Measurements from ENCODE around the gene RBM4B. TPM values are rescaled to one million over a fixed set of nuclear protein-coding genes. Genes with fewer than 3 reads are reported as not detected.

RBM4B gene
- total and polyA plus RNA-seq, 7 experiments from 2014 or later: 9.8 to 27.2 (median 19.7) TPM

DNA sequence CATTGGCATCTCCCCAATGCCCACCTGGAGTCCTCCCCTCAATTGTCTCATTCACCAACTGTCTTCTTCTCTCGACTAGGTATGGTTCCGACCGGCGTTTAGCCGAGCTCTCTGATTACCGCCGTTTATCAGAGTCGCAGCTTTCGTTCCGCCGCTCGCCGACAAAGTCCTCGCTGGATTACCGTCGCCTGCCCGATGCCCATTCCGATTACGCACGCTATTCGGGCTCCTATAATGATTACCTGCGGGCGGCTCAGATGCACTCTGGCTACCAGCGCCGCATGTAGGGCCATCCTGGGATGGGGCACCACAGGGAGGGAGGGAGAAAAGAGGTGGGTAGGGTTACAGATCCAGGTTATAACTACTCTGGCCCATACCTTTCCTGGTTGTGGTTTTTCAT is 51.3 kb downstream of the RBM4B start:
- ATAC-seq: no peak
- no peak for DNase-seq
- Histone ChIP-seq H3K4me3 (ENCODE audit: low read length) (no peak overlapping the region), H3K36me3 (ENCODE audit: control insufficient read depth in 2 of 3, insufficient read depth in 3 of 3, low read length in 3 of 3) (peaks cover 36 to 74% (median 38%) of the 10 kb centered on the region in 3 experiments), H3K27me3 (ENCODE audit: control insufficient read depth in 2 of 2, insufficient read depth in 2 of 2, low read length in 2 of 2) (no peaks in the 10 kb centered on the region), H3K4me1 (ENCODE audit: control insufficient read depth in 2 of 2, insufficient read depth in 2 of 2, low read length in 2 of 2) (peaks cover 19 to 29% of the 10 kb centered on the region in 2 donors), H3K9me3 (ENCODE audit: control insufficient read depth in 2 of 3, low read length in 3 of 3) (no peaks in the 10 kb centered on the region), H3K27ac (ENCODE audit: low read depth, low read length) (no peak overlapping the region)
- Mint-ChIP-seq H3K9me3 (peaks cover 0 to 4% (median 0%) of the 10 kb centered on the region in 11 donors), H3K4me1 (peaks cover 45 to 77% (median 62%) of the 10 kb centered on the region in 7 donors), H3K36me3 (peaks cover 0 to 62% (median 33%) of the 10 kb centered on the region in 5 donors), H3K4me3 (no peak overlapping the region), H3K27me3 (no peaks in the 10 kb centered on the region), H3K27ac (peak overlapping the region in 3 of 9 donors; percentile 20 to 56 (median 54))
- intact Hi-C loops (cut with micrococcal nuclease): no loop called here
- CTCF ChIA-PET: no interaction called here
- POLR2A ChIA-PET: interaction anchor here (0.9 to 12.0 kb wide), 4 partner anchors 9 to 28 kb away, joined by 3 to 376 read pairs (median 8); partner anchors contain the start of genes RBM14 and RBM4

DNA sequence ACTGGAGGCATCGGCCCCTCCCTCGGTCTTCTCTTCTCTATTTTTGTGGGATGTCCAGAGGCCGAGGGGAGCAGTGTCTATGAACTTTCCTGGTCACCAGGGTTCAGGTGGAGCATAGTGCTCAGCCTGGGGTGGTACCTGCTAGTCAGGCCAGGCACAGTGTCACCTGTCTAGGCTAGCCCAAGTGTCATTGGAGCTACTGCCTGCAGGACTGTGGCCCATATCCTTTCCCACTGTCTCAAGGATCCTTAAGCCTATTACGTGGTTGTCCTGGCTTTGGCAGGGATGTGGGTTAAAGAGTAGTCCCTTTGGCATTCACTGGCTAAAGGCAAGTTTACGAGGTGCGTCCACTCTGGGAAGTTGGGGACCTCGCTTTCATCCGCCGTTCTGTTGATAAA is 51.9 kb downstream of the RBM4B start:
- DNase-seq: no peak
- intact Hi-C loops (cut with micrococcal nuclease): no loop called here
- Histone ChIP-seq H3K4me3 (ENCODE audit: low read length) (no peak overlapping the region), H3K27ac (ENCODE audit: low read depth, low read length) (no peak overlapping the region), H3K36me3 (ENCODE audit: control insufficient read depth in 2 of 3, insufficient read depth in 3 of 3, low read length in 3 of 3) (peaks cover 36 to 74% (median 38%) of the 10 kb centered on the region in 3 experiments), H3K9me3 (ENCODE audit: control insufficient read depth in 2 of 3, low read length in 3 of 3) (no peaks in the 10 kb centered on the region), H3K4me1 (ENCODE audit: control insufficient read depth in 2 of 2, insufficient read depth in 2 of 2, low read length in 2 of 2) (peaks cover 24 to 34% of the 10 kb centered on the region in 2 donors), H3K27me3 (ENCODE audit: control insufficient read depth in 2 of 2, insufficient read depth in 2 of 2, low read length in 2 of 2) (no peaks in the 10 kb centered on the region)
- ATAC-seq: peak; percentile 15
- no peaks in the 10 kb centered on the region for H3K27me3 Mint-ChIP-seq
- H3K9me3 Mint-ChIP-seq: peaks cover 0 to 4% (median 0%) of the 10 kb centered on the region in 11 donors
- ChIA-PET POLR2A (interaction anchor here (0.9 to 12.0 kb wide), 3 partner anchors 9 to 19 kb away, joined by 3 to 376 read pairs (median 7); partner anchors contain the start of genes RBM14 and RBM4), CTCF (no interaction called here)
- H3K27ac Mint-ChIP-seq: peak overlapping the region in 2 of 9 donors; percentile 32 to 72
- peaks cover 50 to 83% (median 68%) of the 10 kb centered on the region in 7 donors for H3K4me1 Mint-ChIP-seq
- peaks cover 0 to 62% (median 34%) of the 10 kb centered on the region in 5 donors for H3K36me3 Mint-ChIP-seq
- H3K4me3 Mint-ChIP-seq: no peak overlapping the region

DNA sequence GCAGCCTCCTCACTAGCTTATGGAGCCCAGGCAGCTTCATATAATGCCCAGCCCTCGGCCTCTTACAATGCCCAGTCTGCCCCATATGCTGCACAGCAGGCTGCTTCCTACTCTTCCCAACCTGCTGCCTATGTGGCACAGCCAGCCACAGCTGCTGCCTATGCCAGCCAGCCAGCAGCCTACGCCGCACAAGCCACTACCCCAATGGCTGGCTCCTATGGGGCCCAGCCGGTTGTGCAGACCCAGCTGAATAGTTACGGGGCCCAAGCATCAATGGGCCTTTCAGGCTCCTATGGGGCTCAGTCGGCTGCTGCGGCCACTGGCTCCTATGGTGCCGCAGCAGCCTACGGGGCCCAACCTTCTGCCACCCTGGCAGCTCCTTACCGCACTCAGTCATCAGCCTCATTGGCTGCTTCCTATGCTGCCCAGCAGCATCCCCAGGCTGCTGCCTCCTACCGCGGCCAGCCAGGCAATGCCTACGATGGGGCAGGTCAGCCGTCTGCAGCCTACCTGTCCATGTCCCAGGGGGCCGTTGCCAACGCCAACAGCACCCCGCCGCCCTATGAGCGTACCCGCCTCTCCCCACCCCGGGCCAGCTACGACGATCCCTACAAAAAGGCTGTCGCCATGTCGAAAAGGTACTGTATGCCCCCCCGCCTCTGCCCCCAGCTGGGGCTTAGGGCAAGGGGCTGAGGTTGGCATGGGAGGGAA is 52.5 kb downstream of the RBM4B start:
- Histone ChIP-seq H3K4me3 (ENCODE audit: low read length) (no peak overlapping the region), H3K9me3 (ENCODE audit: control insufficient read depth in 2 of 3, low read length in 3 of 3) (no peaks in the 10 kb centered on the region), H3K36me3 (ENCODE audit: control insufficient read depth in 2 of 3, insufficient read depth in 3 of 3, low read length in 3 of 3) (peaks cover 36 to 70% (median 38%) of the 10 kb centered on the region in 3 experiments), H3K4me1 (ENCODE audit: control insufficient read depth in 2 of 2, insufficient read depth in 2 of 2, low read length in 2 of 2) (peaks cover 24 to 39% of the 10 kb centered on the region in 2 donors), H3K27ac (ENCODE audit: low read depth, low read length) (no peak overlapping the region), H3K27me3 (ENCODE audit: control insufficient read depth in 2 of 2, insufficient read depth in 2 of 2, low read length in 2 of 2) (no peaks in the 10 kb centered on the region)
- Mint-ChIP-seq H3K27ac (peak overlapping the region in 5 of 9 donors; percentile 21 to 61 (median 43)), H3K4me1 (peaks cover 52 to 86% (median 71%) of the 10 kb centered on the region in 7 donors), H3K9me3 (peaks cover 0 to 4% (median 0%) of the 10 kb centered on the region in 11 donors), H3K36me3 (peaks cover 0 to 62% (median 33%) of the 10 kb centered on the region in 5 donors), H3K4me3 (peak overlapping the region in 2 of 10 donors; percentile 11 to 35), H3K27me3 (no peaks in the 10 kb centered on the region)
- ChIA-PET CTCF (interaction anchor here (1.5 kb wide), 1 partner anchor 12 kb away, joined by 5 read pairs; no protein-coding TSS in a partner anchor), POLR2A (interaction anchor here (0.9 to 12.0 kb wide), 4 partner anchors 9 to 31 kb away, joined by 3 to 376 read pairs (median 5); partner anchors contain the start of genes RBM14 and RBM4)
- ATAC-seq (peak; percentile 2), DNase-seq (no peak)
- intact Hi-C loops (cut with micrococcal nuclease): no loop called here

DNA sequence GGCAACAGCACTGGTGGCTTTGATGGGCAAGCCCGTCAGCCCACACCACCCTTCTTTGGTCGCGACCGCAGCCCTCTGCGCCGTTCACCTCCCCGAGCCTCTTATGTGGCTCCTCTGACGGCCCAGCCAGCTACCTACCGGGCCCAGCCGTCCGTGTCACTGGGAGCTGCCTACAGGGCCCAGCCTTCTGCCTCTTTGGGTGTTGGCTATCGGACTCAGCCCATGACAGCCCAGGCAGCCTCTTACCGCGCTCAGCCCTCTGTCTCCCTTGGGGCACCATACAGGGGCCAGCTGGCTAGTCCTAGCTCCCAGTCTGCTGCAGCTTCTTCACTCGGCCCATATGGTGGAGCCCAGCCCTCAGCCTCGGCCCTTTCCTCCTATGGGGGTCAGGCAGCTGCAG is 53.2 kb downstream of the RBM4B start:
- peaks cover 54 to 87% (median 69%) of the 10 kb centered on the region in 7 donors for H3K4me1 Mint-ChIP-seq
- CTCF ChIA-PET: interaction anchor here (1.5 kb wide), 1 partner anchor 13 kb away, joined by 5 read pairs; no protein-coding TSS in a partner anchor
- Histone ChIP-seq H3K27me3 (ENCODE audit: control insufficient read depth in 2 of 2, insufficient read depth in 2 of 2, low read length in 2 of 2) (no peaks in the 10 kb centered on the region), H3K9me3 (ENCODE audit: control insufficient read depth in 2 of 3, low read length in 3 of 3) (no peaks in the 10 kb centered on the region), H3K4me1 (ENCODE audit: control insufficient read depth in 2 of 2, insufficient read depth in 2 of 2, low read length in 2 of 2) (peaks cover 30 to 43% of the 10 kb centered on the region in 2 donors), H3K27ac (ENCODE audit: low read depth, low read length) (no peak overlapping the region), H3K4me3 (ENCODE audit: low read length) (no peak overlapping the region), H3K36me3 (ENCODE audit: control insufficient read depth in 2 of 3, insufficient read depth in 3 of 3, low read length in 3 of 3) (peaks cover 31 to 62% (median 38%) of the 10 kb centered on the region in 3 experiments)
- peak overlapping the region in 2 of 10 donors; percentile 57 to 58 for H3K4me3 Mint-ChIP-seq
- peaks cover 0 to 58% (median 33%) of the 10 kb centered on the region in 5 donors for H3K36me3 Mint-ChIP-seq
- no peak for DNase-seq
- no peaks in the 10 kb centered on the region for H3K27me3 Mint-ChIP-seq
- POLR2A ChIA-PET: interaction anchor here (0.9 to 12.0 kb wide), 4 partner anchors 8 to 53 kb away, joined by 3 to 376 read pairs (median 7); partner anchors contain the start of genes RBM14, RBM4 and RBM4B
- intact Hi-C loops (cut with micrococcal nuclease): no loop called here
- ATAC-seq: peak; percentile 5
- peaks cover 0 to 6% (median 0%) of the 10 kb centered on the region in 11 donors for H3K9me3 Mint-ChIP-seq
- peak overlapping the region in 1 of 9 donors; percentile 61 for H3K27ac Mint-ChIP-seq

DNA sequence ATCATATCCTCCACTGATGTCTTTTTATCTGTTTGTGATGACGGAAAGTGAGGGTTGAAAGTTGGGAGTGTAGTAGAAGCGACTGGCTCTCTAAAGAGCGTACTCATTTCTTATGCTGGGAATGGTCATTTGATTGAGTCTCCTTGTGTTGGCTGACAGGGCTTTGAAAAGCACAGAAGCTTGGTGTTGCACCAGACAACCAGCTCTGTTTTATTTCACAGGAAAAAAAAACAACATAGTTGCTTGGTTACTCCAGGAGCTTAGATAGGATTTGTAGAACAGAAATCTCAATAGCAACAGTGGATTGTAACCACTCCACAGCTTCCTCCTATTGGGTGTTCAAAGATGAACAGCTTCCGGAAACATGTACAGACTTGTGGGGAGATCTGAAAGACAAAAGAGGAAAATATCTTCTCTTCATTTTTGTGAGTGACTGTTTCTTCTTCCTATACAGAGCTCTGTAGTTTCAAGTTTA is 58.6 kb downstream of the RBM4B start:
- peak; percentile 66 for ATAC-seq
- peaks cover 47 to 54% of the 10 kb centered on the region in 2 donors for H3K4me1 ChIP-seq (ENCODE audit: control insufficient read depth in 2 of 2, insufficient read depth in 2 of 2, low read length in 2 of 2)
- peaks cover 0 to 3% (median 0%) of the 10 kb centered on the region in 5 donors for H3K27me3 Mint-ChIP-seq
- intact Hi-C loops (cut with micrococcal nuclease): loop anchor here (1.0 to 10.0 kb wide), 8 partner anchors 19 to 1197 kb away; partner anchors contain the start of genes KDM2A (in 2 of the 2), RBM4 (in 2 of the 2), CDK2AP2 (in 1 of the 2) and DPP3 (in 1 of the 2)
- peak overlapping the region; percentile 83 for H3K27ac ChIP-seq (ENCODE audit: low read depth, low read length)
- peaks cover 0 to 21% (median under 1%) of the 10 kb centered on the region in 3 experiments for H3K36me3 ChIP-seq (ENCODE audit: control insufficient read depth in 2 of 3, insufficient read depth in 3 of 3, low read length in 3 of 3)
- H3K36me3 Mint-ChIP-seq: peaks cover 4 to 44% (median 29%) of the 10 kb centered on the region in 5 donors
- peak overlapping the region; percentile 97 for H3K4me3 ChIP-seq (ENCODE audit: low read length)
- no peaks in the 10 kb centered on the region for H3K9me3 ChIP-seq (ENCODE audit: control insufficient read depth in 2 of 3, low read length in 3 of 3)
- H3K27me3 ChIP-seq (ENCODE audit: control insufficient read depth in 2 of 2, insufficient read depth in 2 of 2, low read length in 2 of 2): no peaks in the 10 kb centered on the region
- H3K4me1 Mint-ChIP-seq: peaks cover 50 to 81% (median 67%) of the 10 kb centered on the region in 7 donors
- H3K9me3 Mint-ChIP-seq: peaks cover 0 to 11% (median 0%) of the 10 kb centered on the region in 11 donors
- POLR2A ChIA-PET: interaction anchor here (0.5 to 12.0 kb wide), 11 partner anchors 9 to 621 kb away, joined by 3 to 376 read pairs (median 3); partner anchors contain the start of genes CCDC87, CCS, RBM4 and RBM4B
- DNase-seq: peak in 7 of 9 donors; percentile 67 to 91 (median 89)
- H3K4me3 Mint-ChIP-seq: peak overlapping the region; percentile 86 to 99 (median 98)
- H3K27ac Mint-ChIP-seq: peak overlapping the region; percentile 96 to 99 (median 98)
- CTCF ChIA-PET: interaction anchor here (0.5 to 0.9 kb wide), 4 partner anchors 20 to 1111 kb away, joined by 3 to 4 read pairs (median 4); no protein-coding TSS in a partner anchor

All from naive thymus-derived CD4-positive, alpha-beta T cell (primary cell).